H9 (cell line): ENCODE results near the gene CDIPT. TPM values are rescaled to one million over a fixed set of nuclear protein-coding genes. Genes with fewer than 3 reads are reported as not detected.

Experiments used
- DNase-seq: peaks from one replicate; pipeline ENCODE4 v3.0.0-alpha.2; 2017
- H2AFZ ChIP-seq: one replicate; pipeline ENCODE4 v1.6.1; 2013; ENCODE audit warnings: mild to moderate bottlenecking, low read length, control low read depth, moderate library complexity
- H2AK5ac ChIP-seq: 2 replicates; pipeline ENCODE4 v1.6.1; 2013; ENCODE audit warnings: low read length, control low read depth, mixed read lengths; ENCODE audit not compliant: insufficient read length
- H2BK120ac ChIP-seq: one replicate; pipeline ENCODE4 v1.6.1; 2013; ENCODE audit warnings: low read depth, mild to moderate bottlenecking, low read length, control low read depth, inconsistent platforms; ENCODE audit not compliant: poor library complexity, severe bottlenecking
- H2BK12ac ChIP-seq: 2 replicates; pipeline ENCODE4 v1.6.1; 2013; ENCODE audit warnings: low read length, control low read depth, mixed read lengths, low read depth; ENCODE audit not compliant: insufficient read length
- H2BK15ac ChIP-seq: 2 replicates; pipeline ENCODE4 v1.6.1; 2013; ENCODE audit warnings: low read depth, low read length, control low read depth
- H2BK20ac ChIP-seq: one replicate; pipeline ENCODE4 v1.6.1; 2013; ENCODE audit warnings: low read depth, mild to moderate bottlenecking, low read length, control low read depth, inconsistent platforms; ENCODE audit not compliant: poor library complexity, severe bottlenecking
- H2BK5ac ChIP-seq: 2 replicates; pipeline ENCODE4 v1.6.1; 2013; ENCODE audit warnings: low read length, control low read depth, mixed read lengths; ENCODE audit not compliant: insufficient read length
- H3K14ac ChIP-seq: 2 replicates; pipeline ENCODE4 v1.6.1; 2013; ENCODE audit warnings: low read length, control low read depth; ENCODE audit not compliant: insufficient read depth
- H3K18ac ChIP-seq: 2 replicates; pipeline ENCODE4 v1.6.1; 2013; ENCODE audit warnings: low read depth, mild to moderate bottlenecking, mixed read lengths, low read length, control low read depth; ENCODE audit not compliant: insufficient read length
- H3K23ac ChIP-seq: 2 replicates; pipeline ENCODE4 v1.6.1; 2013; ENCODE audit warnings: low read length, control low read depth, mixed read lengths, low read depth; ENCODE audit not compliant: insufficient read length
- H3K23me2 ChIP-seq: 2 replicates; pipeline ENCODE4 v1.6.1; 2013; ENCODE audit warnings: low read depth, mild to moderate bottlenecking, mixed read lengths, low read length, control low read depth; ENCODE audit not compliant: insufficient read length, poor library complexity, severe bottlenecking
- H3K27ac ChIP-seq: 2 replicates; pipeline ENCODE4 v1.5.1; 2013; ENCODE audit warnings: low read length, control low read depth, mixed read lengths, low read depth; ENCODE audit not compliant: insufficient read length
- H3K27me3 ChIP-seq: 2 replicates; pipeline ENCODE4 v1.6.1; 2013; ENCODE audit warnings: low read length, control low read depth, inconsistent platforms; ENCODE audit not compliant: insufficient read depth
- H3K4ac ChIP-seq: 2 replicates; pipeline ENCODE4 v1.6.1; 2013; ENCODE audit warnings: low read depth, mild to moderate bottlenecking, control low read depth, inconsistent platforms, low read length, moderate library complexity
- H3K4me1 ChIP-seq: 2 replicates; pipeline ENCODE4 v1.6.1; 2013; ENCODE audit warnings: low read length, control low read depth, inconsistent platforms; ENCODE audit not compliant: insufficient read depth
- H3K4me2 ChIP-seq: 2 replicates; pipeline ENCODE4 v1.6.1; 2013; ENCODE audit warnings: low read length, control low read depth, mixed read lengths; ENCODE audit not compliant: insufficient read length, insufficient read depth
- H3K56ac ChIP-seq: 2 replicates; pipeline ENCODE4 v1.6.1; 2013; ENCODE audit warnings: low read depth, mild to moderate bottlenecking, mixed read lengths, low read length, control low read depth; ENCODE audit not compliant: insufficient read length
- H3K79me1 ChIP-seq: 2 replicates; pipeline ENCODE4 v1.6.1; 2013; ENCODE audit warnings: low read depth, mild to moderate bottlenecking, moderate library complexity, low read length, control low read depth, inconsistent platforms; ENCODE audit not compliant: insufficient read depth, poor library complexity, severe bottlenecking
- H3K79me2 ChIP-seq: 2 replicates; pipeline ENCODE4 v1.6.1; 2013; ENCODE audit warnings: low read length, control low read depth, inconsistent platforms; ENCODE audit not compliant: insufficient read depth
- H3K9ac ChIP-seq: 2 replicates; pipeline ENCODE4 v1.6.1; 2013; ENCODE audit warnings: low read length, control low read depth, mixed read lengths; ENCODE audit not compliant: insufficient read length; ENCODE audit errors: extremely low read depth
- H3K9me3 ChIP-seq: one replicate; pipeline ENCODE4 v1.6.1; 2013; ENCODE audit warnings: low read depth, low read length, inconsistent platforms; ENCODE audit not compliant: control insufficient read depth
- H3T11ph ChIP-seq: one replicate; pipeline ENCODE4 v1.6.1; 2013; ENCODE audit warnings: mild to moderate bottlenecking, low read length, control low read depth, inconsistent platforms
- H4K20me1 ChIP-seq: one replicate; pipeline ENCODE4 v1.6.1; 2013; ENCODE audit not compliant: control insufficient read depth, insufficient read length, insufficient read depth
- H4K5ac ChIP-seq: 2 replicates; pipeline ENCODE4 v1.6.1; 2013; ENCODE audit warnings: low read depth, mild to moderate bottlenecking, mixed read lengths, low read length, control low read depth; ENCODE audit not compliant: insufficient read length
- H4K8ac ChIP-seq: replicated peaks from 2 replicates; pipeline ENCODE4 v1.6.1; 2013; ENCODE audit warnings: low read length, control low read depth, mixed read lengths, low read depth; ENCODE audit not compliant: insufficient read length
- H4K91ac ChIP-seq: 2 replicates; pipeline ENCODE4 v1.6.1; 2013; ENCODE audit warnings: low read depth, mild to moderate bottlenecking, moderate library complexity, mixed read lengths, low read length, control low read depth; ENCODE audit not compliant: insufficient read length
- H3K27ac Mint-ChIP-seq, 3 experiments: 2 replicates in 2 of 3; 3 replicates in 1 of 3; pipeline ENCODE4 v1.8.0; 2020 to 2021; ENCODE audit warnings: mixed read lengths in 3 of 3, mild to moderate bottlenecking in 1 of 3, moderate library complexity in 1 of 3
- H3K27me3 Mint-ChIP-seq: 2 replicates; pipeline ENCODE4 v1.8.0; 2021; ENCODE audit warnings: low read depth, mild to moderate bottlenecking, moderate library complexity, mixed read lengths
- H3K36me3 Mint-ChIP-seq, 3 experiments: 2 replicates in 2 of 3; 3 replicates in 1 of 3; pipeline ENCODE4 v1.8.0; 2020 to 2021; ENCODE audit warnings: low read depth in 3 of 3, mixed read lengths in 3 of 3; ENCODE audit not compliant: insufficient read depth in 1 of 3
- H3K4me1 Mint-ChIP-seq, 2 experiments: 2 replicates each; pipeline ENCODE4 v1.8.0; 2020; ENCODE audit warnings: mixed read lengths in 2 of 2
- H3K4me3 Mint-ChIP-seq, 2 experiments: 2 replicates in 1 of 2; 3 replicates in 1 of 2; pipeline ENCODE4 v1.8.0; 2020 to 2021; ENCODE audit warnings: mild to moderate bottlenecking in 2 of 2, mixed read lengths in 2 of 2, moderate library complexity in 1 of 2
- H3K9me3 Mint-ChIP-seq, 2 experiments: 2 replicates in 1 of 2; 3 replicates in 1 of 2; pipeline ENCODE4 v1.8.0; 2020; ENCODE audit warnings: mild to moderate bottlenecking in 2 of 2, mixed read lengths in 2 of 2, moderate library complexity in 1 of 2
- CTCF ChIP-seq: fragments of 200-600 bp; sonication (generic); conservative IDR thresholded peaks from 3 replicates; pipeline ENCODE4 v1.8.0; 2021; ENCODE audit warnings: antibody characterized with exemption, mild to moderate bottlenecking
- WGBS: extraction: QIAGEN DNeasy Blood & Tissue Kit; methylation state at CpG from one replicate; pipeline ENCODE4 v1.1.7; 2013; ENCODE audit warnings: missing lambda C conversion rate, low lambda C conversion rate, mixed read lengths; ENCODE audit not compliant: insufficient read length; ENCODE audit errors: extremely low coverage; 5-methylcytosine and 5-hydroxymethylcytosine counted together
- total RNA-seq: library from RNA; stranded (reverse); gene quantifications from 2 replicates; pipeline ENCODE4 v1.2.1, GENCODE V29; 2021

Gene CDIPT
- total RNA-seq, 1 experiment from 2014 or later = 70.6 TPM

- H2AK5ac ChIP-seq = no peak overlapping the region
- Mint-ChIP-seq H3K27ac (peak overlapping the region in 1 of 3 experiments; percentile 66; a peak in 2 of 7 replicates), H3K27me3 (no peaks in the 10 kb centered on the region), H3K4me1 (peaks cover 7 to 10% of the 10 kb centered on the region in 2 experiments), H3K9me3 (no peaks in the 10 kb centered on the region), H3K4me3 (no peak overlapping the region), H3K36me3 (peaks cover 0 to 5% (median 0%) of the 10 kb centered on the region in 3 experiments; a peak in 2 of 7 replicates)
- no peaks in the 10 kb centered on the region for H3K27me3 ChIP-seq
- no peak overlapping the region for H3K18ac ChIP-seq
- no peak overlapping the region for H3K23ac ChIP-seq
- H3K4me1 ChIP-seq = no peaks in the 10 kb centered on the region
- no peak overlapping the region for H3K9ac ChIP-seq
- no peak for DNase-seq
- TF ChIP-seq CTCF = no peak
- H3K14ac ChIP-seq = no peak overlapping the region
- no peak overlapping the region for H3K56ac ChIP-seq
- H2BK120ac ChIP-seq = no peak overlapping the region
- no peak overlapping the region for H3K4ac ChIP-seq
- H3K79me2 ChIP-seq = no peaks in the 10 kb centered on the region
- no peak overlapping the region for H4K5ac ChIP-seq
- WGBS = no CpG with 5 or more reads among the region's 5 CpGs
- H4K91ac ChIP-seq = no peak overlapping the region
- no peaks in the 10 kb centered on the region for H3K9me3 ChIP-seq
- no peak overlapping the region for H3T11ph ChIP-seq
- H3K4me2 ChIP-seq = no peak overlapping the region
- no peaks in the 10 kb centered on the region for H3K79me1 ChIP-seq
- H4K8ac ChIP-seq = no peak overlapping the region
- no peak overlapping the region for H2BK20ac ChIP-seq
- no peak overlapping the region for H2BK15ac ChIP-seq
- H2AFZ ChIP-seq = no peak overlapping the region
- no peak overlapping the region for H2BK5ac ChIP-seq
- no peak overlapping the region for H2BK12ac ChIP-seq
- H3K27ac ChIP-seq = no peak overlapping the region
- no peaks in the 10 kb centered on the region for H4K20me1 ChIP-seq
- H3K23me2 ChIP-seq = no peaks in the 10 kb centered on the region
Observed at GRCh38 chr16:29849505-29849904, 13.5 kb downstream of the CDIPT start.
